GM12801 (cell line): ENCODE measurements around the gene CYP2U1.

Source experiments
- CTCF ChIP-seq: IDR thresholded peaks from one replicate; pipeline ENCODE4 v1.5.1; 2011; ENCODE audit warnings: control low read depth; ENCODE audit not compliant: insufficient read length; ENCODE audit errors: extremely low read depth

Gene CYP2U1

GRCh38 chr4:107956011-107956410, 24.7 kb downstream of the CYP2U1 start:
- TF ChIP-seq CTCF = no peak

GRCh38 chr4:107966903-107967302, 35.6 kb downstream of the CYP2U1 start:
- no peak for TF ChIP-seq CTCF

GRCh38 chr4:107970063-107970798, 38.9 kb downstream of the CYP2U1 start:
- no peak for TF ChIP-seq CTCF

- no peak for TF ChIP-seq CTCF
These were observed 41.3 kb downstream of the CYP2U1 start for GRCh38 chr4:107972605-107973004.

GRCh38 chr4:107974523-107974922, 43.2 kb downstream of the CYP2U1 start:
- TF ChIP-seq CTCF = no peak

GRCh38 chr4:107977482-107977881, 46.1 kb downstream of the CYP2U1 start:
- TF ChIP-seq CTCF = no peak

GRCh38 chr4:107977966-107978705, 46.8 kb downstream of the CYP2U1 start:
- no peak for TF ChIP-seq CTCF
